ENCODE measurements around the gene SKAP1. TPM values are rescaled to one million over a fixed set of nuclear protein-coding genes. Genes with fewer than 3 reads are reported as not detected.

SKAP1 gene
- total and polyA plus RNA-seq, 2 of the 13 experiments (the other 11 are each of a cell fraction or from before 2014, with no cell fraction given): 0.21 TPM; not detected in 1

- H3K4me1 ChIP-seq (ENCODE audit: insufficient read depth, low read length): peaks cover 26% of the 10 kb centered on the region
- in situ Hi-C loops (cut with HindIII; ENCODE audit: extremely low pct_ligation_motif_present, low pct_unique_long_range_greater_than_20kb): no loop called here
- TF ChIP-seq ZNF251 (CRISPR knock-in tag; IDR thresholded peaks at IDR 0.05) (no peak), MAX (IDR thresholded peaks at IDR 0.05) (no peak), NFE2 (CRISPR knock-in tag; IDR thresholded peaks at IDR 0.05) (no peak), IKZF5 (CRISPR knock-in tag; IDR thresholded peaks at IDR 0.05) (no peak), IRF2 (CRISPR knock-in tag; IDR thresholded peaks at IDR 0.05) (no peak), ZBTB44 (CRISPR knock-in tag; IDR thresholded peaks at IDR 0.05) (no peak), HNRNPH1 (optimal IDR thresholded peaks at IDR 0.05; ENCODE audit: low read depth, low read length) (no peak), ZNF460 (CRISPR knock-in tag; IDR thresholded peaks at IDR 0.05; ENCODE audit: borderline replicate concordance) (peak; percentile 76), MLXIP (CRISPR knock-in tag; IDR thresholded peaks at IDR 0.05; ENCODE audit: borderline replicate concordance) (no peak), KAT7 (CRISPR knock-in tag; IDR thresholded peaks at IDR 0.05; ENCODE audit: borderline replicate concordance) (no peak), MAFK (conservative IDR thresholded peaks at IDR 0.05 in 1 of 2, IDR thresholded peaks at IDR 0.05 in 1 of 2; ENCODE audit: low read length in 2 of 2) (peak in 1 of 2 experiments; percentile 20; a peak in 1 of 4 replicates), PHF21A (CRISPR knock-in tag; IDR thresholded peaks at IDR 0.05) (no peak)
- ATAC-seq (no peak), FAIRE-seq (no peak), DNase-seq (ENCODE audit: low spot score) (no peak)
- H3K79me2 ChIP-seq (ENCODE audit: insufficient read depth, low read length): peaks cover 24% of the 10 kb centered on the region
- ChIA-PET CTCF (ENCODE audit: low intra/inter-chr PET ratio, low total read pairs) (no interaction called here), POLR2A (interaction anchor here (0.6 kb wide), 1 partner anchor 869 kb away, joined by 3 read pairs; no protein-coding TSS in a partner anchor)
- H4K20me1 ChIP-seq (ENCODE audit: insufficient read depth, low read length): no peaks in the 10 kb centered on the region
- no peaks in the 10 kb centered on the region; a peak in 2 of 5 replicates for H3K27me3 ChIP-seq (ENCODE audit: control insufficient read depth in 1 of 2, insufficient read depth in 2 of 2, low read length in 2 of 2)
- no peaks in the 10 kb centered on the region for H3K36me3 ChIP-seq (replicated peaks in 1 of 2; ENCODE audit: control insufficient read depth in 1 of 2, insufficient read depth in 2 of 2, low read length in 2 of 2)
- 55% methylated on average over 7 of the region's 7 CpGs for WGBS (ENCODE audit: low lambda C conversion rate)
- H3K9me3 ChIP-seq (ENCODE audit: low read length): no peaks in the 10 kb centered on the region
- intact Hi-C loops (cut with micrococcal nuclease; ENCODE audit: unreplicated experiment): no loop called here
- H2AFZ ChIP-seq (ENCODE audit: low read length): no peak overlapping the region
- no peak overlapping the region for H3K27ac ChIP-seq (ENCODE audit: extremely low read length, insufficient read depth, low read length)
- no peak overlapping the region for H3K4me2 ChIP-seq (ENCODE audit: low read depth, low read length)
- BruUV-seq (replicated peaks): no TSS peak
- H3K9ac ChIP-seq (ENCODE audit: insufficient read depth, low read depth, low read length): no peak overlapping the region
- no peak overlapping the region for H3K4me3 ChIP-seq (replicated peaks in 1 of 3; ENCODE audit: insufficient read depth in 1 of 3, low read depth in 2 of 3, low read length in 3 of 3)
These were observed 325.6 kb downstream of the SKAP1 start for GRCh38 chr17:48104440-48104839.

All from HepG2 (cell line).